GM20000 (cell line): ENCODE measurements around the gene PKN2.

ENCODE experiments used
- DNase-seq: peaks from one replicate; pipeline ENCODE4 v3.0.0; 2012; ENCODE audit warnings: low spot score
- TF ChIP-seq, protein P1 (sequence below): IDR thresholded peaks from 2 replicates; pipeline ENCODE4 v1.5.1; 2012; ENCODE audit warnings: mild to moderate bottlenecking, control low read depth; ENCODE audit errors: extremely low read depth, missing control alignments

Gene PKN2

DNA sequence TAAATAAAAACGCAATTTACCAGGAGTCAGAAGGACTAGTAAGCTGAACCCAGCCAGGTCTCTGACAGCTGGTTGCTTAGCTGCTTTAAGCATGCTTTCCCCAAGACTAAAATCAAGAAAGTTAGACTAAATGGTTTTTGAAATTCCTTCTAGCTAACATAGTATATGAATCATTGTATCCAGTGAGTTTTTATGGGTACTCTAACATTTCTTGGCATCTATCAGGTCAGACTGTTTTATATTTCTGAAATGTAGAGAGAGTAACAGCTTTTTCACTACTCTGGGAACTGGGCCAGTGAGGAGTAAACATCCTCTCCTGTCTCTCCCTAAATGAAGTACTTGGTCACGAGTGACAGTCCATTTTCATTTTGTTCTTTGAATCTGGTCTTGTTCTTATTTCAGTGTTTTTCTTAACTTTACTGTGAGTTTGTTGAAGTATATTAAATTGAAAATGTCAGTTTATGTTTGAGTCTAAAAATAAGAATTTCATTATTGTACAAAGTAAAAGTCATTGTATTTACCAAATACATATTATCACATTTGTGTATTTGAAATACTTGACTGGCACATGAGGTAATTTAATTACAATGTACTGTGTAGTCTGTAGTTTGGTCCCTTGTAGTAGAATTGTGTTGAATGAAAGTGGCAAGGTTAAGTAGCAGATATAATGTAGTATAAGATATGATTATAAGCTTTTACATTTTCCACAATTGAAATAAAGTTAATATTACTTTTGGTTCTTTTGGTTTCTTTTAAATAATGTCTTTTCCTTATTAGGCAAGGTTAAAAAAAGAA, 47.6 kb downstream of the PKN2 start:
- DNase-seq = no peak
- TF ChIP-seq, protein P1, sequence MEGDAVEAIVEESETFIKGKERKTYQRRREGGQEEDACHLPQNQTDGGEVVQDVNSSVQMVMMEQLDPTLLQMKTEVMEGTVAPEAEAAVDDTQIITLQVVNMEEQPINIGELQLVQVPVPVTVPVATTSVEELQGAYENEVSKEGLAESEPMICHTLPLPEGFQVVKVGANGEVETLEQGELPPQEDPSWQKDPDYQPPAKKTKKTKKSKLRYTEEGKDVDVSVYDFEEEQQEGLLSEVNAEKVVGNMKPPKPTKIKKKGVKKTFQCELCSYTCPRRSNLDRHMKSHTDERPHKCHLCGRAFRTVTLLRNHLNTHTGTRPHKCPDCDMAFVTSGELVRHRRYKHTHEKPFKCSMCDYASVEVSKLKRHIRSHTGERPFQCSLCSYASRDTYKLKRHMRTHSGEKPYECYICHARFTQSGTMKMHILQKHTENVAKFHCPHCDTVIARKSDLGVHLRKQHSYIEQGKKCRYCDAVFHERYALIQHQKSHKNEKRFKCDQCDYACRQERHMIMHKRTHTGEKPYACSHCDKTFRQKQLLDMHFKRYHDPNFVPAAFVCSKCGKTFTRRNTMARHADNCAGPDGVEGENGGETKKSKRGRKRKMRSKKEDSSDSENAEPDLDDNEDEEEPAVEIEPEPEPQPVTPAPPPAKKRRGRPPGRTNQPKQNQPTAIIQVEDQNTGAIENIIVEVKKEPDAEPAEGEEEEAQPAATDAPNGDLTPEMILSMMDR = no peak

DNA sequence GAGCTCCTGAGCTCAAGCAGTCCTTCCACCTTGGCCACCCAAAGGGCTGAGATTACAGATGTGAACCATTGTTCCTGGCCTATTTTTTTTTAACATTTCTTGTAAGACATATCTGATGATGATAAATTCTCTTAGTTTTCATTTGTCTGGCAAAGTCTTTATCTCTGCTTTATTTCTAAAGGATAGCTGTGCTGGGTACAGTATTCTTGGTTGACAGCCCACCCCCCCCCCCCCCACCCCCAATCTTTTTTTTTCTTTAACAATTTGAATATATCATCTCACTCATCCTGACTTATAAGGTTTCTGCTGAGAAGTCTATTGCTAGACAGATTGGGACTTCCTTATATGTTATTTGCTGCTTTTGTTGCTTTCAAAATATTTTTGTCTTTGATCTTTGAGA, 51.3 kb downstream of the PKN2 start:
- no peak for DNase-seq
- TF ChIP-seq, protein P1 = no peak

DNA sequence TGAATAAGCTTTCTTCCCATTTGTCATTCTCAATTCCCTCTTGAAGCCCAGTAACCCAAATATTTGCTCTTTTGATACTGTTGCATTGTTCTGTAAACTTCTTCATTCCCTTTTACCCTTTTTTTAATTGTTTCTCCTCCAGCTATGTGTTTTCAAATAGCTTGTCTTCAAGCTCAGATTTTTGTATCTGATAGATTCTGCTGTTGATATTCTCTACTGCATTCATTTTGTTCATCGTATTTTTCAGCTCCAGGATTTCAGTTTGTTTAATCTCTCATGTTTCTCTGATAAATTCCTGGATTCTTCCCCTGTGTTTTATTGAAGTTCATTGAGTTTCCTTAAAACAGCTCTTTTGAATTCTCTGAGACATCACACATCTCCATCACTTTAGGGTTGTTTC, 51.8 kb downstream of the PKN2 start:
- DNase-seq = no peak
- TF ChIP-seq, protein P1 = no peak

DNA sequence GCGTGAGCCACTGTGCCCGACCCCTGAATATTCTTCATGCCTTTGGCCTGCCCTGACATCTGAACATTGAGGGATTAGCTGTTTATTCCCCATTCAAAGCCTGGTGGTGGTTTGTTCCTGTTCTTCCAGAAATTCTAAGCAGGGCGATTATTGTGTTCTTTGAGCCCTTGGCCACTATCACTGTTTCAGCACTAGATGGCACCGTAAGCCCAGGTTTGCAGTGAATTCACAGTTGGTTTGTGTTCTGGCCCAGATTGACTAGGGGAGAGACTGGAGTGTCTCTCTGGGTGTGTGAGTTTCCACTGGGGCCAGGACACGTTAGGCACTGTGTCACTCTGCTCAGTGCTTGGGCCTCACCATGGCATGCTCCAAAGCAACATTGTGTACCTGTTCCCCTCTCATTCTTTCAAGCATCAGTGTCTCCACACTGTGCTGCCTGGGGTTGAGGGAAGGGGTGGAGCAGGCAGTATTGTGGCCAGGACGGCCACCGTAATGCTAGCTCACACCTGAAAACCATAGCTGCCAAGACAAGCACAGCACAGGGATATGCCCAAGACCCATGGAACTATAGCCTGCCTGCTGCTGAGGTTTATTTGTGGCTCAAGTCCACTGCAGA, 52.7 kb downstream of the PKN2 start:
- DNase-seq = no peak
- TF ChIP-seq, protein P1 = peak; percentile 42

DNA sequence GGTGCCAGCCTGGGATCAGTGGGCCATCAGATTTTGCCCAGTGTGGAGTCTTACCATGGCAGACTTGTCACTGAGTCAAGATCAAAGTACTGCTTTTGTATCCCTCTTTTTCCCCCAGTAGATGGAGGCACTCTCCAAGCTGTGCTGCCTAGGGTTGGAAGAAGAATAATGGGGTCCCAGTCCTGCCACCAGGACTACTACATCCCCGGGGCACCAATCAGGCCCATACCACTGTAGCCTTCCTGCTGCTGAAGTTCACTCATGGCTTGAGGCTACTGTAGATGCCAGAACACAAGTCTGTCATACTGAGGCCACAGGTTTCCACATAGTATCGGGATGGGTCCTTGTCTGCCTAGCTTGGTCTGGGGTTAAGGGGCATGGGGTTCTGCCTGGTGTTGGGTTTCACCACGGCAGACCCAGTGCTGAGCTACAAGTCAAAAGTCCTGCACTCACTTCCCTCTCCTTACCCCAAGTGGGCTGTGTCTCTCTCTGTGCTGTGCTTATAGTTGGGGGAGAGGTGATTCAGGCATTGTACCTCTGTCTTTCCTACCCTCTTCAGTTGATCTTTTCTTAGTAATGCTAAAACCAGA, 53.4 kb downstream of the PKN2 start:
- TF ChIP-seq, protein P1 = no peak
- DNase-seq = no peak

DNA sequence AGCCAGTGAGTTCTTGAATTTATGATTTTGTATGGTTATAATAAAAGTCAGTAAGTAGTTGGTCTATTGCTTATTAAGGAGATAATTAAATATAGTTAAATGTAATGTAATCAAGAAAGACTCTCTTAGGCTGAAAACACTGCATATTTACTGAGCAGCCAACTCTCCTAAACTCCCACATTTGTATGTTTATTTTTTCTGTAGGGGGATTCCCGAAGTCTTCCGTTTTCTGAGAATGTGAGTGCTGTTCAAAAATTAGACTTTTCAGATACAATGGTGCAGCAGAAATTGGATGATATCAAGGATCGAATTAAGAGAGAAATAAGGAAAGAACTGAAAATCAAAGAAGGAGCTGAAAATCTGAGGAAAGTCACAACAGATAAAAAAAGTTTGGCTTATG, 56.7 kb downstream of the PKN2 start:
- TF ChIP-seq, protein P1 = no peak
- DNase-seq = no peak

DNA sequence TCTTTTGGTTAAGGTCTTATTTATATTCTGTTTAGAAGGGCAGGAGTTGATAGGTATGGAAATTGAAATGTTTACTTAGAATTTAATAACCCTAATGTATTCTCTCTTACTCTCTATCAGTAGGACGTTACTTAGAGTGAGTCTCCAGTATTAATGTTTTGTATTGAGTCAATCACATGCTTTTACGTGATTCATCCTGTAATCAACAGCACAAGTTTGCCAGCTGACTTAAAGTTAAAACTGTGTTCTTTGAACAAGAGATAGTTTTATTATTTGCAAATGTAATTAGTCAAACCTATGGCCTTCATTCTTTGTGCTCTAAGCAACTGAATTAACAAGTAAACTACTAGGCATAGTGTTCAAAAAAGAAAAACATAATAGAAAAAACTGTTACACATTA, 57.3 kb downstream of the PKN2 start:
- DNase-seq = no peak
- TF ChIP-seq, protein P1 = no peak
